ENCODE data around the gene CST4.
"Not testable (repeated sequence)": the region's sequence is repeated elsewhere in the genome, so short reads cannot be mapped to it uniquely, and the experiment has no call there.

Gene CST4
- 0 to 0.04 reads per million in 2 donors for total RNA-seq

GRCh38 chr20:23688684-23689398 lies at the start of gene CST4:
Gene CST4, minus strand, starts transcription at chr20:23689038. Its CDS starts 69 bp downstream, at chr20:23688969.
- not testable (repeated sequence) for DNase-seq

DNA sequence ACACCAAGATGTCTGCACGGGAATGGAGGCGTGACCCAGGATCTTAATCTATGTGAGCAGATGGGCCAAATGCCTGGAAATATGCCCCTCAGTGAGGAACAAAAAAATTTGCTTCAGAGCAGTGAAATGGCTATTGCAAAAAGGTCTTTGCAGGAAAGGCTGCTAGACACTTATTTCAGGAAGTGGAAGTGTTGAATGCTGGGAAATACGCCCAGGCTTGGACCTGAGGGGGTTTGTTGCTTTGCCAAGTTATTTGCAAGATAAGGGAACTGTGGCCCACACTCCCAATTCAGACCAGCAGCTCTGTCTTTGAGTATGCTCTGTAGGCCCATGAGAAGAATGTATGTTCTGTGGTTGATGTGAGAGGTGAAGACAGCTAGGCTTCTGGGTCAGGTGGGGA lies 46.6 kb upstream of the CST4 start:
- DNase-seq: not testable (repeated sequence)

DNA sequence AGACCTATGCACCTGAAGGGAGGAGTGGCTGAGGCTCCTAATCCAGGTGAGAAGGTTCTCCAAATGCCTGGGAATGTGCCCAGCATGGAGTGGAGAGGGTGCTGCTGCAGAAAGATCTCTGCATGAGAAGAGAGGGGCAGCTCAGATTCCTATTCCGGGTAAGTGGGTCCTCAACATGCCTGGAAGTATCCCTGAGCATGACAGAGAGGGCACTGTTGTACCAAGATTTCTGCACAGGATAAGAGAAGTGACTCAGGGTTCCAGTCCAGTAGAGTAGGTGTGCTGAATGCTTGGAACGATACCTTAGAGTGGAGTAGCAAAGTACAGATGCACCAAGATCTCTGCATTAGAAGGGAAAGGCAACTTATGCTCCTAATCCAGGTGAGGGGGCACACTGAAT lies 46.1 kb upstream of the CST4 start:
- DNase-seq: not testable (repeated sequence)

GRCh38 chr20:23734440-23734839 lies 45.6 kb upstream of the CST4 start:
- DNase-seq: not testable (repeated sequence)

DNA sequence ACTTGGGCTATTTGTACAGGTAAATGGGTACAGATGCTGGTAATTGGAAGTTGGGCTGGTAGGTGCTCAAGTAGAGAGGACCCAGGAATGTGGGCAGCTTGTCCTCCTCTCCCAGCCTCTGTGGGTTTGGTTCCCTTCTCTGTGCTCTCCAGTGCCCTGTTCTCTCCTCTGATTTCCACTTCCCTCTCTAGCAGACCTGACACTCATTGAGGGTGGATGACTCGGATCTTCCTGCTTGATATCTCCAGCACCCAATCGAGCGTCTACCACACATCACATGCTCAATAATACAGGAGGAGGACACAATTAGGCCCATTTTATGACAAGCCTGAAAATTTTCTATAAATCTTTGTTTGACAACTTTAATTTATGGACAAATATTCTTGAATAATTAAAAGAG lies 38.2 kb upstream of the CST4 start:
- DNase-seq: no peak

DNA sequence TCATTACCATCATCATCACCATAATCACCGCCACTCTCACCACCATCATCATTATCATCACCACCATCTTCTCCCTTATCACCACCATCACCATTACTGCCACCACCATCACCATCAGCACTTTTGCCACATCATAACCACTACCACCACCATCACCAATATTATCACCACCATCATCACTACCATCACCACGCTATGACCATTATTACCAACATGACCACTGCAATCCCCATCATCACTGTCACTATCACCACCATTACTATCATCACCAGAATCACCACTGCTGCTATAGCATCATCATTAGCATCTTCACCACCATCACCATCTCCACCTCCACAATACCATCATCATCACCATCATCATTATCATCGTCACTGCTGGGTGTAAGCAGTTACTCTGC lies 36.3 kb upstream of the CST4 start:
- no peak for DNase-seq

GRCh38 chr20:23723659-23724307 lies 34.9 kb upstream of the CST4 start:
- DNase-seq: not testable (repeated sequence)

DNA sequence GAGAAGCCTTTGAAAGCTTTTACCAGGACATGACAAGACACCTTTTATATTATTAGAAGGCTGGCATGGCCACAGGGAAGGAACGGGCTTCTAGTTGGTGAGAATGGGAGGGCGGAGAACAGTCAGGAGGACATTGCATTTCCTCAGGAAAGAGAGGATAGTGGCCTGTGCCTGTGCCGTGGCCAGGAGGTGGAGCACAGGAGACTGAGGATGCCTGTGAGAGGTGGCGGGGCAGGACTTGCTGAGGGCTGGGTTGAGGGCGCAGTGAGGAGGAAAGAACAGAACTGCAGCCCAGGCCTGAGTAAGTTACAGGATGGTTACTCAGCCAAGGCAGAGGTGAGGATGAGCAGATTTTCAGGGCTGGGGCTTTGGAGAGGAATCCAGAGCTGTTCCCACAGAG lies 34.0 kb upstream of the CST4 start:
- DNase-seq: not testable (repeated sequence)

DNA sequence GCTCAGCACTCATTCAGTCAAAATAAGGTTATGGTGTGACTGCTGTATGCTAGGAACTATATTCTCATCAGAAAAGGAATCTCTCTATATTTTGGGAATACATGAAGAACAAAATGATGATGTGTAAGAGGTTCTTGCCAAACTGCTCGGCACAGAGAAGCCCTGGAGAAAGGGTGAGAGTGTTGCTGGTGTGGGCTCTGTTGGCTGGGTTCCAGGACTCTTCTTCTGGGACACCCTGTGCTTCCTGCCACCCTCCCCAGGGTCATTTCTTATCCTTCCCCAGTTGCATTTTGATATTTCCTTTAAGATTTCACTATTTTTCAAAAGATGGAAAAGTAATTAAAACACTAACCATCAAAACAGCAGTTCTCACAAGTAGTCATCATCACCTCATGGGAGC lies 33.1 kb upstream of the CST4 start:
- DNase-seq: no peak

- DNase-seq: not testable (repeated sequence)
These were observed 30.5 kb upstream of the CST4 start for GRCh38 chr20:23719351-23719750.

DNA sequence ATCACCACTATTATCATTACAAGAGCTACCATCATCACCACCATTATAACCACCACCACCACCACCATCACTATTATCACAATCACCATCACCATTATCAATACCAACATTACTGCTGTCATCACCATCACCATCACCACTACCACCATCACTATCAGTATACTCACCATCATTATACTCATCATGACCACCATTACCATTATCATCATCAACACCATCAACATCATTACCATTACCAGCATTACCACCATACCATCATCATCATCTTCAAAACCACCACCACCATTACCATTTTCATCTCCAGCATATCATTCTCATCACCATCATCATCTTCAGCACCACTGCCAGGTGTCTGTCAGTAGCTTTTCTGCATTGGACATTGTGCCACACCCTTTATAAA lies 22.9 kb upstream of the CST4 start:
- DNase-seq: not testable (repeated sequence)

- no peak for DNase-seq
These were observed 21.9 kb upstream of the CST4 start for GRCh38 chr20:23710771-23711170.

- DNase-seq: no peak
These were observed 17.1 kb upstream of the CST4 start for GRCh38 chr20:23705895-23706294.

DNA sequence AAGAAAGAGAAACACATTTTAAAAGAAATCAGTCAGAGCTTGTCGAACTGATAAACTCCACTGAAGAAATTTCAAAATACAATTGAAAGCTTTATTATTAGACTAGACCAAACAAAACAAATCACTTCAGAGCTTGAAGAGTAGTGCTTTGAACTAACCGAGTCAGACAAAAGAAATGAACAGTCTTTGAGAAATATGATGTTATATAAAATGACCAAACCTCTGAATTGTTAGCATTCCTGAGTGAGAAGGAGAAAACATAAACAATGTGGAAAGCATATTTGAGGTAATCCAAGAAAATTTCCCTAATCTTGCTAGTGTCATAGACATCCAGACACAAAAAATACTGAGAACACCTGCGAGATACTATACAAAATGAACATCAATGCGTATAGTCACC lies 13.2 kb upstream of the CST4 start:
- no peak for DNase-seq

GRCh38 chr20:23700931-23701330 lies 12.1 kb upstream of the CST4 start:
- DNase-seq: no peak

GRCh38 chr20:23697947-23698346 lies 9.1 kb upstream of the CST4 start:
- DNase-seq: no peak

DNA sequence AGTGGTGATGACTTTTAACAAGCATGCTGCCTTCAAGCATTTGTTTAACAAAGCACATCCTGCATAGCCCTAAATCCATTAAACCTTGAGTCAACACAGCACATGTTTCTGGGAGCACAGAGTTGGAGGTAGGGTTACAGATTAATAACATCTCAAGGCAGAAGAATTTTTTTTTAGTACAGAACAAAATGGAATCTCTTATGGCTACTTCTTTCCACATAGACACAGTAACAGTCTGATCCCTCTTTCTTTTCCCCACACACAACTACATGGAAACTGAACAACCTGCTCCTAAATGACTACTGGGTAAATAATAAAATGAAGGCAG lies 6.2 kb upstream of the CST4 start:
- DNase-seq: not testable (repeated sequence)

DNA sequence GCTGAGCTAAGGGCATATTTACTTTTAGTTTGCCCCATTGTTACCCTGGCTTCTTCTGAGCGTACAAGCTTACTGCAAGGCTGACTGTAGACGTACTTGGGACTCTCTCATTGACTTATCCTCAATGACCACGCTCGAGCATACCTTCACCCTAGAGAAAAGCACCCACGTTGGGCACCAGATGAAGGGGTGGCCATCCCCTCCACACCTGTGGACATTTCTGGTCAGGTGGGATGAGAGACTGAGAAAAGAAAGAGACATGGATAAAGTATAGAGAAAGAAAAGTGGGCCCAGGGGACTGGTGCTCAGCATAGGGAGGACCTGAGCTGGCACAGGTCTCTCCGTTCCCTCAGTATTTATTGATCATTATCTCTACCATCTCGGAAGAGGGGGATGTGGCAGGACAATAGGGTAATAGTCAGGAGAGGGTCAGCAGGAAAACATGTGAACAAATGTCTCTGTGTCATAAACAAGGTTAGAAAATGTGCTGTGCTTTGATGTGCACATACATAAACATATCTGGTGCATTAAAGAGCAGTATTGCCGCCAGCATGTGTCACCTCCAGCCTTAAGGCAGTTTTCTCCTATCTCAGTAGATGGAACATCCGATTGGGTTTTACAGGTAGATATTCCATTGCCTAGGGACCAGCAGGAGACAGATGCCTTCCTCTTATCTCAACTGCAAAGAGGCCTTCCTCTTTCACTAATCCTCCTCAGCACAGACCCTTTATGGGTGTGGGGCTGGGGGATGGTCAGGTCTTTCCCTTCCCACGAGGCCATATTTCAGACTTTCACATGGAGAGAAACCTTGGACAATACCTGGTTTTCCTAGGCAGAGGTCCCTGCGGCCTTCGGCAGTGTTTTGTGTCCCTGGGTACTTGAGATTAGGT lies 5.6 kb upstream of the CST4 start:
- DNase-seq: not testable (repeated sequence)

DNA sequence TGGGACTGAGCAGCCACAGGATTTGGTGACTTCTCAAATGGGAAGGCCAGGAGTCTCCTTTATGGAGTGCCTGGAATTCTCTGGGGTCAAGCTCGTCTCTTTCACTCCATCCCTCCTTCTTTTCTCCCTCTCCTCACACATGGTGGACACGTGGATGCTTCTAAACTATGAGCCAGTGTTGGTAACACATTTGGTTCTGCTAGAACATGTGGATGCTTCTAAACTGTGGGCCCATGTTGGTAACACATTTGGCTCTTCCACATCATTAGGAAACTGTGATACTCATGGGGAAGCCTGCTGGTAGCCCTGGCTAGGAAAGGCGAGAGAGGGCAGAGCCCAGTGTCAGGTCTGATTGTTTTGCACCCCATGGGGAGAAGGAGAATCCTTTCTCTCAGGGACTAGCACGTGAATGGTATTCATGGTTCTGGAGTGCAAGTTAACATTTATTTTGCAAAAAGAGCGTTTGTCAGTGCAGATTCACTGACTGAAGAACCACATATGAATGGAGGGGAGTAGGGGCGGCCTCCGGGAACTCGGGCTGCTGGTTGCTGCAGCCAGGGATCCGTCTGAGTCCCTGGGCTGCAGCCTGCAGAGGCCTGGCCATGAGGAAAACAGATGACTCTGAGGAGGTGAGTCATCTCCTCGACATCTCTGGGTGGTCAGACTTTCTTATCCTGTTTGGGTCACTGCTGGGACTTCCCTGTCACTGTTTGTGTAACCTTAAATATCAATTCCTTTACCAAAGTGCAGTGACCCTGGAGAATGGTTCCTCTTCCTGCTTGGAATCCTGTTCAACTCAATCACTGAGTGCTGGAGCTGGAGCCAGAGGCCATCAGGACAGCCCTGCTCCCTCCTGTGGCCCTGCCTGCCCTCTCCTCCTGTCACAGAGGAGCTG lies 4.1 kb upstream of the CST4 start:
- DNase-seq: not testable (repeated sequence)

GRCh38 chr20:23691675-23692074 lies 2.8 kb upstream of the CST4 start:
- no peak for DNase-seq

- DNase-seq: no peak
These were observed 1.7 kb upstream of the CST4 start for GRCh38 chr20:23690581-23690980.

DNA sequence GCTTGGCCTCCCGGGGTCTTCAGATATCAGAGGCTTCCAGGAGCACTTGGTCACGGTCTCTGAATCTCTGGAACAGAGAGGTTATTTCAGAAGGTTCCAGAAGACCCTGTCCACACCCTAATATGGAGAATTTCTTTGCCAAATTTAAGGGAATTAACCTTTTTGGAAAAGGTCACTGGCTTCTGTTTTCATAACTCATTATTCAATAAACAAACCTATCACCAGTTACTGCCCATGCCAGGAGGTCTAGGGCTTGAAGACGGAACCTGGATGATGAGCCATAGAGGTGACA lies 507 bp upstream of the CST4 start:
- DNase-seq: no peak

- DNase-seq: no peak
These were observed 852 bp downstream of the CST4 start for GRCh38 chr20:23687986-23688385.

All from activated gamma-delta T cell (primary cell).